Stomach (tissue), 4 donors: ENCODE data around the gene SPATS2.

Experiments used
- CTCF ChIP-seq, 7 experiments: fragments of 450-650 bp in 4 of 7; fragments of 200-600 bp in 3 of 7; sonication (generic) in 3 of 7; IDR thresholded peaks; one replicate each; pipeline ENCODE4 v1.5.1; 2016 to 2019; ENCODE audit warnings: antibody characterized with exemption in 7 of 7, control low read depth in 2 of 7, mild to moderate bottlenecking in 1 of 7
- POLR2A ChIP-seq, 4 donors: fragments of 450-650 bp; IDR thresholded peaks; one replicate each; pipeline ENCODE4 v1.6.1; 2016; ENCODE audit warnings: antibody characterized with exemption in 4 of 4, control low read depth in 2 of 4, mild to moderate bottlenecking in 1 of 4, moderate library complexity in 1 of 4

- TF ChIP-seq CTCF (IDR thresholded peaks at IDR 0.05) (no peak), POLR2A (IDR thresholded peaks at IDR 0.05) (no peak)
Observed at GRCh38 chr12:49542592-49543160, 175.4 kb downstream of the SPATS2 start.
